Gastrocnemius medialis (tissue), 4 donors: ENCODE results near the gene BANK1.

Experiments
- CTCF ChIP-seq, 5 experiments: fragments of 450-650 bp in 3 of 5; fragments of 200-600 bp in 2 of 5; sonication (generic) in 2 of 5; IDR thresholded peaks in 4 of 5; conservative IDR thresholded peaks in 1 of 5; 1 replicate in 4 of 5; 2 replicates in 1 of 5; pipeline ENCODE4 v1.5.1; 2016 to 2019; ENCODE audit warnings: antibody characterized with exemption in 5 of 5, mild to moderate bottlenecking in 3 of 5, moderate library complexity in 3 of 5
- POLR2A ChIP-seq, 2 donors: fragments of 450-650 bp; IDR thresholded peaks; one replicate each; pipeline ENCODE4 v1.6.1; 2017; ENCODE audit warnings: antibody characterized with exemption in 2 of 2, mild to moderate bottlenecking in 2 of 2, moderate library complexity in 2 of 2

DNA sequence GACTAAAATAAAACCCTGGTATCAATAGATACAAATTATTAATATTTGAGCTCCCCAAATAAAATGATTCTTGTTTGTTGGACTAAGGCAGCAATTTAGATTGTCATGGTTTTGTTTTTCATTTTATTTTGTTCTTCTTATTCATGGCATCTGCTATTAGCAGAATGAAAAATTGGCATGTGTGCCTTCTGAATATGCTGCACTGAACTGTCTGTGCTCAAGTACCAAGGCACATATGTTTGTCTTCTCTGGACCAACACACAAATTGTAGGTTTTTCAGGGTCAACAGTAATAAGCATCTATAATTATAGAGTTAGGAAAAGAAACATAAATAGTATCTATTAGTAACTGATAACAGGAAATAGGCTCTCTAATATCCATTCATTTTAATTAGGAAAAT, 121.1 kb downstream of the BANK1 start:
- TF ChIP-seq POLR2A (IDR thresholded peaks at IDR 0.05) (no peak), CTCF (IDR thresholded peaks at IDR 0.05 in 4 of 5, conservative IDR thresholded peaks at IDR 0.05 in 1 of 5) (no peak)
